Left ventricle myocardium inferior (tissue), 1 donor: ENCODE data around the gene RHD. TPM values are rescaled to one million over a fixed set of nuclear protein-coding genes. Genes with fewer than 3 reads are reported as not detected.
"Not testable (repeated sequence)": the region's sequence is repeated elsewhere in the genome, so short reads cannot be mapped to it uniquely, and the experiment has no call there.

Experiments
- DNase-seq: peaks from one replicate; pipeline ENCODE4 v3.0.0-alpha.2; 2020
- H3K27ac ChIP-seq: fragments of 200-600 bp; replicated peaks from 2 replicates; pipeline ENCODE4 v1.8.0; 2021
- H3K27me3 ChIP-seq: fragments of 200-600 bp; 2 replicates; pipeline ENCODE4 v1.8.0; 2021; ENCODE audit warnings: low read depth
- H3K36me3 ChIP-seq: fragments of 200-600 bp; 2 replicates; pipeline ENCODE4 v1.8.0; 2021
- H3K4me1 ChIP-seq: fragments of 200-600 bp; 2 replicates; pipeline ENCODE4 v1.8.0; 2021
- H3K4me3 ChIP-seq: fragments of 200-600 bp; 2 replicates; pipeline ENCODE4 v1.8.0; 2021; ENCODE audit warnings: mild to moderate bottlenecking, moderate library complexity
- H3K9me3 ChIP-seq: fragments of 200-600 bp; replicated peaks from 2 replicates; pipeline ENCODE4 v1.8.0; 2021
- CTCF ChIP-seq: fragments of 200-600 bp; IDR thresholded peaks from 2 replicates; pipeline ENCODE4 v1.8.0; 2021; ENCODE audit warnings: antibody characterized with exemption, mild to moderate bottlenecking, borderline replicate concordance
- intact Hi-C: fragments of 100-400 bp; cut with micrococcal nuclease; formaldehyde crosslinking; loops from one replicate; pipeline ENCODE4 v1.11.0; 2022
- total RNA-seq: library from RNA; stranded (reverse); fragmentation: NEBNext Ultra II Directional; extraction: Animal tissue kit (Norgen Biotek cat#: 25700); gene quantifications from one replicate; pipeline ENCODE4 v1.2.1, GENCODE V29; 2021
- donor health status: DM: no; HTN: yes; CAD: no; lungs with severe emphysema.

RHD gene
- total RNA-seq, 1 donor from 2014 or later: not detected

DNA sequence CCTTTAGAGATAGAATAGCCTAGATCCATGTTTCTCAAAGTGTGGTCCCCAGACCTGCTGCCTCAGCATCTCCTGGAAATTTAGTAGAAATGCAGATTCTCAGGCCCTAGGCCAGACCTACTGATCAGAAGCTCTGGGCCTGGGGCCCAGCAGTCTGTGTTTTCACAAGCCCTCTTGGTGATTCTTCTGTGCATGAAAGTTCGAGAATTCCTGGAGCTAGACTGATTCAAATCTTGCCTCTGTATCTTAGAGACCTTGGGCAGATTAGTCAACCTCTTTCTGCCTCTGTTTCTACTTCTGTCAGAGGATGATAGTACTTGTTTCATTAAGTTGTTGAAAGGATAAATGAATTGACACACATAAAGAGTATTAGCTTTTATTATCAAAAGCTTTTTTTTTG is 5.0 kb downstream of the RHD start:
- H3K4me3 ChIP-seq, H3K4me1 ChIP-seq, intact Hi-C loops, DNase-seq, H3K9me3 ChIP-seq, H3K27me3 ChIP-seq, H3K27ac ChIP-seq, H3K36me3 ChIP-seq: not testable (repeated sequence)

DNA sequence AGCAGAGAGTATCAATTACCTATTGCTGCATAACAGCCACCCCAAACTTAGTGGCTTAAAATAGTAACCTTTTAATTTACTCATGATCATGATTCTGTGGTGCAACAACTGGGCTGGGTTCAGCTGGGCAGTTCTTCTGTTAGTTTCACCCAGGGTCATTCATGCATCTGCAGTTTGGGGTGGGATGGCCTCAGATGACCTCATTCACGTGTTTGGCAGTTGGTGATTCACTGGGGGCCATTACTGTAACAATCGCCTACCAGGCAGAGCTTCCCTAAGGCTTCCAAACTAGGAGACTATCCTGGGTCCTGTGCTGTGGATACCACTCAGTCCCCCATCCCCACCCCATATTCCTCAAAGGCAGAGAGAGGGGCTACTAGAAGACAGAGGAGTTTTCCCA is 6.0 kb downstream of the RHD start:
- H3K27ac ChIP-seq, intact Hi-C loops, H3K9me3 ChIP-seq, H3K36me3 ChIP-seq, H3K4me1 ChIP-seq, H3K27me3 ChIP-seq, H3K4me3 ChIP-seq, DNase-seq: not testable (repeated sequence)

GRCh38 chr1:25278790-25279189 is 6.5 kb downstream of the RHD start:
- DNase-seq, H3K27me3 ChIP-seq, H3K4me3 ChIP-seq, H3K4me1 ChIP-seq, H3K9me3 ChIP-seq, intact Hi-C loops, H3K27ac ChIP-seq, H3K36me3 ChIP-seq: not testable (repeated sequence)

DNA sequence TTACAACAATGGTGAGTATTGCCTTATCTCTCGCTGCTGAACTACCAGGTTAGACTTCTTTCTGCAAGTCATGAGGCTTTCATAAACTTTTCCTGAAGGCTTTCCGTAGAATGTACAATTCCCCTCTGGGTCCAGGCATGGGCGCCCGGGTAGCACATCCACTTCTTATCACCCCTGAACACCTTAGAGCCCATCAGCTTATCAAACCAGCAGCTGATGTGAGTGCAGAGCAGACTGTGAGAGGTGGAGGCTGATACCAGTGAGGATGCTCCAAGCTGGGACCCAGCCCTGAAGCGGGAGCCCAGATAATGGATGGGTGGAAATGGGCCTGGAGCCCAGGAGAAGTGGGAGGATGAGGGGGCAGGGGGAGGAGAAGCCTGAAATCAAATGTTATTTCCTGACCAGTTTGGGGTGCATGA is 7.4 kb downstream of the RHD start:
- DNase-seq, intact Hi-C loops, H3K4me1 ChIP-seq, H3K27ac ChIP-seq, H3K27me3 ChIP-seq, H3K36me3 ChIP-seq, H3K4me3 ChIP-seq, H3K9me3 ChIP-seq: not testable (repeated sequence)

- intact Hi-C loops, H3K27me3 ChIP-seq, H3K27ac ChIP-seq, H3K4me3 ChIP-seq, H3K9me3 ChIP-seq, DNase-seq, H3K4me1 ChIP-seq, H3K36me3 ChIP-seq: not testable (repeated sequence)
These were observed 13.6 kb downstream of the RHD start for GRCh38 chr1:25285862-25286261.

DNA sequence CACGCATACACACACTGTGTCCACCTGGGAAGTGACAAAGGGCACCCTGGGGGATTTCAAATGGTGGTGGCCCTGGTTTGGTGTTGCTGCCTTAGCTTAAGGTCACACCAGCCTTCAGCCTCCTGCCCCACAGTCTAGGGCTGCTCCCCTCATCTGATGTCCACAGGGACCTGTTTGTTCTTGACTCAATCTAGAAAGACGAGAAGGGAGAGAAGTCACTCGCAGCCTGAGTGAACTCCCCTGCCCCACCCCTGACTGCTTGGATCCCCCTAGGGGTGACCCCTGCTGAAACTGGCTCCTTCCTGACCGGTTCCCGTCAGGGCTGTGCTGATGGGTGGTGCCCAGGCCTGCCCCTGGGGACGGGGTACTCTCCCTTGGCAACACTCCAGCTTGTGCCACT is 14.9 kb downstream of the RHD start:
- DNase-seq, H3K4me1 ChIP-seq, H3K9me3 ChIP-seq, H3K4me3 ChIP-seq, H3K36me3 ChIP-seq, H3K27me3 ChIP-seq, intact Hi-C loops, H3K27ac ChIP-seq: not testable (repeated sequence)

DNA sequence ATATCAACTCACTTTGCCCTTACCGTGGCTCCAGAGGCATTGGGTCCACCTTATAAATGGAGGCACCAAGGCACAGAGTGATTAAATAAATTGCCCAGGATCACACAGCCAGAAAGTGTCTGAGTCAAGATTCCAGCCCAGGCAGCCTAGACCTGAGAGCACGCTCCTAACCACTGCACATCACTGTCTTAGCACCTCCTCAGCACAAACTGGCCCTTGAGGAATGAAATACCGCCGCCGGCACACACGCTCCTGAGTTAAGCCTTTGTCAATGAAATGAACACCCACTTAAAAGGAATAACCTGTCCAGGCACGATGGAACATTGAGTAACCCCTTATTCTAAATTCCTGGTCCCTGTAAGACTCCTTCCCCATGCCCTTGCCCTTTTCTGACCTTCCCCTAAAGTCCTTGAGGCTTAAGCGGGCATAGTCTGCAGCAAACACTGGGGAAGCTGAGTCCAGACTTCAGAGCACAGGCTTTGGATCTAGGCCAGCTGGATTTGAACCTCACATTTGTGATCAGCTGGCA is 16.3 kb downstream of the RHD start:
- H3K4me3 ChIP-seq, H3K36me3 ChIP-seq, DNase-seq, H3K4me1 ChIP-seq, H3K9me3 ChIP-seq, H3K27me3 ChIP-seq, H3K27ac ChIP-seq, intact Hi-C loops: not testable (repeated sequence)

GRCh38 chr1:25290043-25290442 is 17.7 kb downstream of the RHD start:
- H3K4me1 ChIP-seq, DNase-seq, H3K27me3 ChIP-seq, H3K9me3 ChIP-seq, H3K27ac ChIP-seq, H3K4me3 ChIP-seq, H3K36me3 ChIP-seq, intact Hi-C loops: not testable (repeated sequence)
- peak; percentile 8 for TF ChIP-seq CTCF

DNA sequence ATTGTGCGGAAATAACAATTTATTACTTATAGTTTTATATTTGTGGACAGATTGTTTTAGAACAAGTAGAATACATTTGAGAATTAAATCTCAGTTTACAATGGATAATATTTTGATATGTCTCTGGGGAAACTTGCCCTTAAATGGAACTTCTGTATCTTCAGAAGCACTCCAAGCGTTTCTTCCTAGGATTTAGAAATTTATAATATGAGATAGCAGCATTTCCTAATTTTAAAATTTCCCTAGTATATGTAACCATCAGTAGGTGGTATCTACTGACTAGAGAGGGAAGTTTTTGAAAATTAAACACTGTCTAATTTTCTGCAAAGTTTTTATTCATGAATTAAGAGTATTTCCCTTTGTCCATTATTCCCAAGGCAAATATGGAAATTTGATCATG is 21.1 kb downstream of the RHD start:
- H3K27ac ChIP-seq, H3K4me3 ChIP-seq, H3K36me3 ChIP-seq, H3K9me3 ChIP-seq, H3K27me3 ChIP-seq, H3K4me1 ChIP-seq, DNase-seq, intact Hi-C loops: not testable (repeated sequence)

GRCh38 chr1:25294889-25295826 is 22.8 kb downstream of the RHD start:
- H3K27me3 ChIP-seq, DNase-seq, H3K9me3 ChIP-seq, intact Hi-C loops, H3K4me1 ChIP-seq, H3K36me3 ChIP-seq, H3K4me3 ChIP-seq, H3K27ac ChIP-seq: not testable (repeated sequence)

DNA sequence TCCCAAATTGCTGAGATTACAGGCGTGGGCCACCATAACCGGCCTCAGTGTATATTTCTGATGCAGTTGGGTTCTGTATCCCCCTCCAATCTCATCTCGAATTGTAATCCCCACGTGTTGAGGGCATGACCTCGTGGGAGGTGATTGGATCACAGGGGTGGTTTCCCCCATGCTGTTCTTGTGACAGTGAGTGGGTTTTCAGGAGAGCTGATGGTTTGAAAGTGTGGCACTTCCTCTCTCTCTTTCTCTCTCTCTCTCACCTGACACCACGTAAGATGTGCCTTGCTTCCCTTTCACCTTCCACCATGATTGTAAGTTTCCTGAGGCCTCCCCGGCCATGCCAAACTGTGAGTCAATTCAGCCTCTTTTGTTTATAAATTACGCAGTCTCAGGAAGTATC is 24.2 kb downstream of the RHD start:
- H3K9me3 ChIP-seq, H3K27ac ChIP-seq, DNase-seq, H3K27me3 ChIP-seq, H3K36me3 ChIP-seq, intact Hi-C loops, H3K4me3 ChIP-seq, H3K4me1 ChIP-seq: not testable (repeated sequence)

GRCh38 chr1:25300729-25301128 is 28.4 kb downstream of the RHD start:
- H3K27ac ChIP-seq, H3K36me3 ChIP-seq, H3K4me1 ChIP-seq, DNase-seq, H3K27me3 ChIP-seq, H3K9me3 ChIP-seq, H3K4me3 ChIP-seq, intact Hi-C loops: not testable (repeated sequence)

DNA sequence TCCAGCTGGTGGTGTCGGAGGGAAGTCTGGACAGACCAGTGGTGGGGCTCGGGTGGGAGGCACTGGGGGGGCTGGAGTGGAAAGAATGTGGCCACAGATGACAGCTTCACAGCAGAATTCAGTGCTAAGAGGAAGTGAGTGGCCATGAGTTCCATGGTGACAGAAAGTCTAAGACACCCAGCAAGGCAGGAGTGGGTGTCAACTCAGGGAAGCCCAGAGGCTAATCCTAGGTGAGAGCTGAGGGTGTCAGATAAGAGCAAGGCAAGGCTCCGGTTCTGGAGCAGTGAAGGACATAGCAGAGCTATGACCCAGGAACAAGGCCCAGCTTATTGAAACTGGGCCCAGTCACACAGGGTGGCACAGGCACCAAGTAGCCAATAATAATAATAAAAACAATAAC is 30.0 kb downstream of the RHD start:
- H3K27ac ChIP-seq, DNase-seq, H3K36me3 ChIP-seq, intact Hi-C loops, H3K9me3 ChIP-seq, H3K27me3 ChIP-seq, H3K4me1 ChIP-seq, H3K4me3 ChIP-seq: not testable (repeated sequence)
